ENCODE results near the gene KDM4E.
A peak's percentile ranks its signal among the peaks of the same experiment; 100 is the strongest.
"Not testable (repeated sequence)": the region's sequence is repeated elsewhere in the genome, so short reads cannot be mapped to it uniquely, and the experiment has no call there.

KDM4E gene

DNA sequence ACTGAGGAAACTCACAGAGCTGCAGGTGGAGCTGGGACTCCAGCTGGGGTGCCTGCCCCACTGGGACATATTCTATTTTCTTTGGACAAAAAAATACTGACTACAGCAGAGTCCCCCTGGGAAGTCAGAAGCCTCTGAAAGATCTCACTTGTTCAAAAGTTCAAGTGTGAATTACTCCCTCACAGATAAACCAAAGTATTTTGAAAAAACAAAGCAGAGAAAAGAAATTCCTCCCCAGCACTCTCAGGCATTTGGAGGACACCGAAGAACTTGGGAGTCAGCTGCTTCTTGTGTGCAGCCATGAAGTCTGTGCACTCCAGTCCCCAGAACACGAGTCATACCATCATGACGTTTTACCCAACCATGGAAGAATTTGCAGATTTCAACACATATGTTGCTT lies 24.1 kb downstream of the KDM4E start, which contains the start of gene KDM4F:
TSS of gene KDM4F (plus strand) at position 301 of the 400 bp plus-strand sequence.
- H3K4me1 ChIP-seq (ENCODE audit: control insufficient read depth, insufficient read depth, low read length); H3K4me3 ChIP-seq (ENCODE audit: low read length); DNase-seq (ENCODE audit: low read depth, low spot score); H3K9me3 ChIP-seq (ENCODE audit: control insufficient read depth, insufficient read depth, low read length); H3K27ac ChIP-seq (ENCODE audit: low read length); H3K36me3 ChIP-seq (ENCODE audit: control insufficient read depth, insufficient read depth, low read length); H3K27me3 ChIP-seq (ENCODE audit: control insufficient read depth, insufficient read depth, low read length): not testable (repeated sequence)
- WGBS (ENCODE audit: insufficient coverage, insufficient read length) = no CpG with 5 or more reads among the region's 3 CpGs

GRCh38 chr11:95050595-95051202 lies 25.6 kb downstream of the KDM4E start:
- H3K36me3 ChIP-seq (ENCODE audit: control insufficient read depth, insufficient read depth, low read length) = no peaks in the 10 kb centered on the region

DNA sequence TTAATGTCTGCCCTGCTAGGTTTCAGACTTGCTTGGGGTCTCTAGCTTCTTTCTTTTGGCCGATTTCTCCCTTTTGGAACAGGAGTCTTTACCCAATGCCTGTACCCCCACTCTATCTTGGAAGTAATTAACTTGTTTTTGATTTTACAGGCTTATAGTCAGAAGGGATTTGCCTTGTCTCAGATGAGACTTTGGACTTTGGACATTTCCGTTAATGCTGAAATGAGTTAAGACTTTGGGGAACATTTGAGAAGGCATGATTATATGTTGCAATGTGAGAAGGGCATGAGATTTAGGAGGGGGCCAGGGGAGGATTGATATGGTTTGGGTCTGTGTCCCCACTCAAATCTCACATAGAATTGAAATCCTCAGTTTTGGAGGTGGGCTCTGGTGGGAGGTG lies 29.3 kb downstream of the KDM4E start:
- H3K27ac ChIP-seq (ENCODE audit: low read length) = no peak overlapping the region
- H3K27me3 ChIP-seq (ENCODE audit: control insufficient read depth, insufficient read depth, low read length) = 0 out of 2 replicates have a peak, but pooled peaks cover 1% of the 10 kb centered on the region
- WGBS (ENCODE audit: insufficient coverage, insufficient read length) = no CpG with 5 or more reads among the region's 2 CpGs
- DNase-seq (ENCODE audit: low read depth, low spot score) = no peak
- no peaks in the 10 kb centered on the region for H3K36me3 ChIP-seq (ENCODE audit: control insufficient read depth, insufficient read depth, low read length)
- H3K9me3 ChIP-seq (ENCODE audit: control insufficient read depth, insufficient read depth, low read length) = no peaks in the 10 kb centered on the region
- H3K4me1 ChIP-seq (ENCODE audit: control insufficient read depth, insufficient read depth, low read length) = no peaks in the 10 kb centered on the region
- H3K4me3 ChIP-seq (ENCODE audit: low read length) = no peak overlapping the region

More at GRCh38 chr11:95050595-95051202, 25.6 kb downstream of the KDM4E start:
- Histone ChIP-seq H3K4me1 (ENCODE audit: control insufficient read depth, insufficient read depth, low read length) (no peaks in the 10 kb centered on the region), H3K9me3 (ENCODE audit: control insufficient read depth, insufficient read depth, low read length) (no peaks in the 10 kb centered on the region), H3K4me3 (ENCODE audit: low read length) (no peak overlapping the region), H3K27me3 (ENCODE audit: control insufficient read depth, insufficient read depth, low read length) (0 out of 2 replicates have a peak, but pooled peaks cover 1% of the 10 kb centered on the region), H3K27ac (ENCODE audit: low read length) (no peak overlapping the region)
- no CpG with 5 or more reads among the region's 22 CpGs for WGBS (ENCODE audit: insufficient coverage, insufficient read length)
- DNase-seq (ENCODE audit: low read depth, low spot score) = no peak

DNA sequence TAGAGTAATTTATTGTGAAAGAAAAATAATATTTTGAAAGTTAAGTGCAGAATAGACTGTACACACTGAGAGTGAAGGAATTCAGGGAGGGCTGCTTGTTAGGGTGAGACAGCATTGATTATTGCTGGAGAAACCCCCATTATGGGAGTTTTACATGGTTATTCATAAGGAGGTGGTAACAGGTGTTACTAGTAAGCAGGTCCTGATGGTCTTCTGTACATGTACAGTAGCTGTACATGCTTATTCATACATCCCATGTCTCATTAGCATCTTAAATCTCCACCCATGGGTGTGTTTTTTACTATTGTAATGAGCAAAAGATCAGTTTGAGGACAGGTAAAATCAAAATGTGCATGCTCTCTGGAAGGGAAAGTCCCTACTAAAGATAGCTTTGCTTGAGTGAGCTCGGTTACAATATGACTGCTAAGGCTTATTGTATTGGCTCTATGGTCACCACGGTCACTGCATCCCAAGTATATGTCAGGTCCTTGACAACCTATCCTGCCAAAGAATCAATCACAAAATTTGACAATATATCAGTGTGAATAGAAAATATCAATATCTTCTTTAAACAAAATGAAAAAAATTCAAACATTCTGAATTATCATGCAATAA lies 30.3 kb downstream of the KDM4E start:
- Histone ChIP-seq H3K27ac (ENCODE audit: low read length) (no peak overlapping the region), H3K9me3 (ENCODE audit: control insufficient read depth, insufficient read depth, low read length) (no peaks in the 10 kb centered on the region), H3K4me3 (ENCODE audit: low read length) (no peak overlapping the region), H3K36me3 (ENCODE audit: control insufficient read depth, insufficient read depth, low read length) (no peaks in the 10 kb centered on the region), H3K27me3 (ENCODE audit: control insufficient read depth, insufficient read depth, low read length) (0 out of 2 replicates have a peak, but pooled peaks cover 1% of the 10 kb centered on the region), H3K4me1 (ENCODE audit: control insufficient read depth, insufficient read depth, low read length) (no peaks in the 10 kb centered on the region)
- DNase-seq (ENCODE audit: low read depth, low spot score) = no peak
- WGBS (ENCODE audit: insufficient coverage, insufficient read length) = no CpG with 5 or more reads among the region's 2 CpGs

- Histone ChIP-seq H3K9me3 (ENCODE audit: control insufficient read depth, insufficient read depth, low read length) (no peaks in the 10 kb centered on the region), H3K27me3 (ENCODE audit: control insufficient read depth, insufficient read depth, low read length) (0 out of 2 replicates have a peak, but pooled peaks cover 1% of the 10 kb centered on the region), H3K27ac (ENCODE audit: low read length) (no peak overlapping the region), H3K36me3 (ENCODE audit: control insufficient read depth, insufficient read depth, low read length) (no peaks in the 10 kb centered on the region), H3K4me3 (ENCODE audit: low read length) (no peak overlapping the region), H3K4me1 (ENCODE audit: control insufficient read depth, insufficient read depth, low read length) (no peaks in the 10 kb centered on the region)
- no CpG with 5 or more reads among the region's 8 CpGs for WGBS (ENCODE audit: insufficient coverage, insufficient read length)
- no peak for DNase-seq (ENCODE audit: low read depth, low spot score)
Measured at GRCh38 chr11:95057959-95058358, 32.9 kb downstream of the KDM4E start.

GRCh38 chr11:95058621-95059020 lies 33.6 kb downstream of the KDM4E start:
- no peaks in the 10 kb centered on the region for H3K9me3 ChIP-seq (ENCODE audit: control insufficient read depth, insufficient read depth, low read length)
- H3K4me3 ChIP-seq (ENCODE audit: low read length) = no peak overlapping the region
- H3K4me1 ChIP-seq (ENCODE audit: control insufficient read depth, insufficient read depth, low read length) = no peaks in the 10 kb centered on the region
- no peak for DNase-seq (ENCODE audit: low read depth, low spot score)
- H3K36me3 ChIP-seq (ENCODE audit: control insufficient read depth, insufficient read depth, low read length) = no peaks in the 10 kb centered on the region
- 0 out of 2 replicates have a peak, but pooled peaks cover 1% of the 10 kb centered on the region for H3K27me3 ChIP-seq (ENCODE audit: control insufficient read depth, insufficient read depth, low read length)
- H3K27ac ChIP-seq (ENCODE audit: low read length) = no peak overlapping the region
- no CpG with 5 or more reads among the region's 1 CpG for WGBS (ENCODE audit: insufficient coverage, insufficient read length)

- Histone ChIP-seq H3K4me1 (ENCODE audit: control insufficient read depth, insufficient read depth, low read length) (no peaks in the 10 kb centered on the region), H3K36me3 (ENCODE audit: control insufficient read depth, insufficient read depth, low read length) (no peaks in the 10 kb centered on the region), H3K4me3 (ENCODE audit: low read length) (no peak overlapping the region), H3K9me3 (ENCODE audit: control insufficient read depth, insufficient read depth, low read length) (no peaks in the 10 kb centered on the region), H3K27me3 (ENCODE audit: control insufficient read depth, insufficient read depth, low read length) (0 out of 2 replicates have a peak, but pooled peaks cover under 1% of the 10 kb centered on the region), H3K27ac (ENCODE audit: low read length) (no peak overlapping the region)
- WGBS (ENCODE audit: insufficient coverage, insufficient read length) = no CpG with 5 or more reads among the region's 6 CpGs
- DNase-seq (ENCODE audit: low read depth, low spot score) = no peak
Measured at GRCh38 chr11:95059046-95059445, 34.0 kb downstream of the KDM4E start.

DNA sequence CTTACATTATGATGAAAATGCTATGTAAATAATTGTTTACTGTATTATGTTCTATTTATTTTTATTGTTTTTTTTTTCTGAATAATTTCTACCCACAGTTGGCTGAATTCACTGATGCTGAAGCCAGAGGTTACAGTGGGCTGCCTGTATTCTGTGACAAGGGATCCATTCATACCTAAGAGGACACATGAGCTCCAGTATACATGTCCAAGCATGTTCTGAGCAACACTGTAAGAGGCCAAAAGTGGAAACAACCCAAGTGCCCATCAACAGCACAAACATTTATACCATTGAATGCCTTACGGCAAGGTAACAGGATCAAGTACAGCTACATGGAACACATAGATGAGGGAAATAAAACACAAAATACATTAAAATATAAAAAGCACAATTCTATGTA lies 40.3 kb downstream of the KDM4E start:
- no peak overlapping the region for H3K4me3 ChIP-seq (ENCODE audit: low read length)
- H3K4me1 ChIP-seq (ENCODE audit: control insufficient read depth, insufficient read depth, low read length) = no peaks in the 10 kb centered on the region
- no peaks in the 10 kb centered on the region for H3K9me3 ChIP-seq (ENCODE audit: control insufficient read depth, insufficient read depth, low read length)
- H3K27me3 ChIP-seq (ENCODE audit: control insufficient read depth, insufficient read depth, low read length) = no peaks in the 10 kb centered on the region
- H3K36me3 ChIP-seq (ENCODE audit: control insufficient read depth, insufficient read depth, low read length) = no peaks in the 10 kb centered on the region
- no peak overlapping the region for H3K27ac ChIP-seq (ENCODE audit: low read length)
- DNase-seq (ENCODE audit: low read depth, low spot score) = no peak
- WGBS (ENCODE audit: insufficient coverage, insufficient read length) = no CpG with 5 or more reads among the region's 1 CpG

DNA sequence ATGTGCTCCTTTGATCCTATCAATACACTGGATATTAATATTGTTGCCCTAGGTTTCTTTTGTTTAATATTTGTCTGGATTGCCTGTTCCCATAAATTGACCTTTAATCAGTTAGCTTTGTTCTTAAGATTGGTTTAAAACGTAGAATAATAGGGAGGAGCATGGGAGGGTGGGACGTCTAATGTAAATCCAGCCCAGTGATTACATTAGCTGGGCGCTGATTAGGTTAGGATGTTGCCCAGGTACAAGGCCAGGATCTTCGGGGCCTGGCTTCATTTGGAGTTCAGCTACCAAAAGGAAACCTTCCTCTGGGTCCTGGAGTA lies 41.6 kb downstream of the KDM4E start, which contains the start of gene SRSF8:
TSS of gene SRSF8 (plus strand) at position 204 of the 323 bp plus-strand sequence. CDS start 308 bp downstream, outside the sequence.
- no peaks in the 10 kb centered on the region for H3K9me3 ChIP-seq (ENCODE audit: control insufficient read depth, insufficient read depth, low read length)
- H3K36me3 ChIP-seq (ENCODE audit: control insufficient read depth, insufficient read depth, low read length) = no peaks in the 10 kb centered on the region
- no peak for DNase-seq (ENCODE audit: low read depth, low spot score)
- H3K4me3 ChIP-seq (ENCODE audit: low read length) = peak within 1 kb of the TSS; percentile 57
- no peaks in the 10 kb centered on the region for H3K27me3 ChIP-seq (ENCODE audit: control insufficient read depth, insufficient read depth, low read length)
- no CpG with 5 or more reads among the region's 4 CpGs for WGBS (ENCODE audit: insufficient coverage, insufficient read length)
- no peaks in the 10 kb centered on the region for H3K4me1 ChIP-seq (ENCODE audit: control insufficient read depth, insufficient read depth, low read length)
- no peak within 1 kb of the TSS for H3K27ac ChIP-seq (ENCODE audit: low read length)

GRCh38 chr11:95067039-95067840 lies 42.2 kb downstream of the KDM4E start:
- Histone ChIP-seq H3K4me3 (ENCODE audit: low read length) (peak overlapping the region; percentile 57), H3K36me3 (ENCODE audit: control insufficient read depth, insufficient read depth, low read length) (no peaks in the 10 kb centered on the region), H3K9me3 (ENCODE audit: control insufficient read depth, insufficient read depth, low read length) (no peaks in the 10 kb centered on the region), H3K27me3 (ENCODE audit: control insufficient read depth, insufficient read depth, low read length) (no peaks in the 10 kb centered on the region), H3K27ac (ENCODE audit: low read length) (no peak overlapping the region), H3K4me1 (ENCODE audit: control insufficient read depth, insufficient read depth, low read length) (no peaks in the 10 kb centered on the region)
- no peak for DNase-seq (ENCODE audit: low read depth, low spot score)
- WGBS (ENCODE audit: insufficient coverage, insufficient read length) = no CpG with 5 or more reads among the region's 98 CpGs
